Suppressor macrophage treated with lipopolysaccharide for 4 hours (primary cell): ENCODE data around the gene TIAM1.
A peak's percentile ranks its signal among the peaks of the same experiment; 100 is the strongest.

Experiments used
- DNase-seq: peaks from one replicate; pipeline ENCODE4 v3.0.0-alpha.2; 2020

TIAM1 gene

GRCh38 chr21:31343680-31344480, at the start of gene TIAM1:
Gene TIAM1, minus strand, starts transcription at chr21:31344261. Its CDS starts 77,289 bp downstream, at chr21:31266972.
- DNase-seq, result peak; percentile 96

GRCh38 chr21:31387560-31388186, 43.6 kb upstream of the TIAM1 start:
- DNase-seq, result no peak

- DNase-seq, result no peak
Measured at GRCh38 chr21:31386006-31386405, 41.9 kb upstream of the TIAM1 start.

GRCh38 chr21:31383770-31384169, 39.7 kb upstream of the TIAM1 start:
- no peak for DNase-seq

- no peak for DNase-seq
Measured at GRCh38 chr21:31382060-31382459, 38.0 kb upstream of the TIAM1 start.

- DNase-seq, result no peak
Measured at GRCh38 chr21:31376301-31376700, 32.2 kb upstream of the TIAM1 start.

GRCh38 chr21:31374395-31374794, 30.3 kb upstream of the TIAM1 start:
- DNase-seq, result no peak

GRCh38 chr21:31372471-31372765, 28.4 kb upstream of the TIAM1 start:
- DNase-seq, result no peak

- DNase-seq, result no peak
Measured at GRCh38 chr21:31371715-31372470, 27.8 kb upstream of the TIAM1 start.

- DNase-seq, result no peak
Measured at GRCh38 chr21:31370893-31371544, 27.0 kb upstream of the TIAM1 start.

GRCh38 chr21:31370281-31370892, 26.3 kb upstream of the TIAM1 start:
- no peak for DNase-seq

GRCh38 chr21:31368361-31368760, 24.3 kb upstream of the TIAM1 start:
- DNase-seq, result no peak

GRCh38 chr21:31367801-31368200, 23.7 kb upstream of the TIAM1 start:
- no peak for DNase-seq

- no peak for DNase-seq
Measured at GRCh38 chr21:31366825-31367224, 22.8 kb upstream of the TIAM1 start.

- no peak for DNase-seq
Measured at GRCh38 chr21:31364253-31364945, 20.3 kb upstream of the TIAM1 start.

- no peak for DNase-seq
Measured at GRCh38 chr21:31363720-31364119, 19.7 kb upstream of the TIAM1 start.

- peak; percentile 37 for DNase-seq
Measured at GRCh38 chr21:31360717-31361116, 16.7 kb upstream of the TIAM1 start.

- DNase-seq, result peak; percentile 35
Measured at GRCh38 chr21:31358158-31358557, 14.1 kb upstream of the TIAM1 start.

GRCh38 chr21:31356440-31356839, 12.4 kb upstream of the TIAM1 start:
- DNase-seq, result no peak

- DNase-seq, result peak; percentile 49
Measured at GRCh38 chr21:31354604-31355443, 10.8 kb upstream of the TIAM1 start.

GRCh38 chr21:31354122-31354521, 10.1 kb upstream of the TIAM1 start:
- no peak for DNase-seq
